ENCODE results near the gene RBMS1. TPM values are rescaled to one million over a fixed set of nuclear protein-coding genes. Genes with fewer than 3 reads are reported as not detected.

RBMS1 gene
- total and polyA plus RNA-seq, 2 of the 13 experiments (the other 11 are each of a cell fraction or from before 2014, with no cell fraction given) = 55.5 to 110 TPM

- Histone ChIP-seq H3K36me3 (replicated peaks in 1 of 2; ENCODE audit: control insufficient read depth in 1 of 2, insufficient read depth in 2 of 2, low read length in 2 of 2) (no peaks in the 10 kb centered on the region), H3K4me2 (ENCODE audit: low read depth, low read length) (no peak overlapping the region), H4K20me1 (ENCODE audit: insufficient read depth, low read length) (no peaks in the 10 kb centered on the region), H3K27ac (ENCODE audit: extremely low read length, insufficient read depth, low read length) (no peak overlapping the region), H3K9me3 (ENCODE audit: low read length) (no peaks in the 10 kb centered on the region), H3K9ac (ENCODE audit: insufficient read depth, low read depth, low read length) (no peak overlapping the region), H2AFZ (ENCODE audit: low read length) (no peak overlapping the region), H3K4me3 (replicated peaks in 1 of 3; ENCODE audit: insufficient read depth in 1 of 3, low read depth in 2 of 3, low read length in 3 of 3) (no peak overlapping the region), H3K4me1 (ENCODE audit: insufficient read depth, low read length) (no peaks in the 10 kb centered on the region), H3K27me3 (ENCODE audit: control insufficient read depth in 1 of 2, insufficient read depth in 2 of 2, low read length in 2 of 2) (no peaks in the 10 kb centered on the region; a peak in 1 of 5 replicates), H3K79me2 (ENCODE audit: insufficient read depth, low read length) (no peaks in the 10 kb centered on the region)
- no TSS peak for BruUV-seq (replicated peaks)
- no peak for ATAC-seq
- 51% methylated on average over 4 of the region's 4 CpGs for WGBS (ENCODE audit: low lambda C conversion rate)
- ChIA-PET POLR2A (no interaction called here), CTCF (ENCODE audit: low intra/inter-chr PET ratio, low total read pairs) (no interaction called here)
- no peak for FAIRE-seq
- intact Hi-C loops (cut with micrococcal nuclease; ENCODE audit: unreplicated experiment) = no loop called here
- DNase-seq (ENCODE audit: low spot score) = no peak
- TF ChIP-seq ZNF644 (CRISPR knock-in tag; IDR thresholded peaks at IDR 0.05; ENCODE audit: low read depth) (no peak), FOXP4 (CRISPR knock-in tag; IDR thresholded peaks at IDR 0.05) (no peak), CBFB (CRISPR knock-in tag; IDR thresholded peaks at IDR 0.05) (no peak)
- in situ Hi-C loops (cut with HindIII; ENCODE audit: extremely low pct_ligation_motif_present, low pct_unique_long_range_greater_than_20kb) = no loop called here
These were observed 255.2 kb downstream of the RBMS1 start for GRCh38 chr2:160238392-160238791.

GRCh38 chr2:160232905-160233475 is 260.6 kb downstream of the RBMS1 start:
- DNase-seq (ENCODE audit: low spot score) (no peak), ATAC-seq (no peak), FAIRE-seq (no peak)
- POLR2A ChIA-PET = no interaction called here
- Histone ChIP-seq H3K9me3 (ENCODE audit: low read length) (no peaks in the 10 kb centered on the region), H3K9ac (ENCODE audit: insufficient read depth, low read depth, low read length) (no peak overlapping the region), H3K27me3 (ENCODE audit: control insufficient read depth in 1 of 2, insufficient read depth in 2 of 2, low read length in 2 of 2) (no peaks in the 10 kb centered on the region; a peak in 2 of 5 replicates), H3K36me3 (replicated peaks in 1 of 2; ENCODE audit: control insufficient read depth in 1 of 2, insufficient read depth in 2 of 2, low read length in 2 of 2) (no peaks in the 10 kb centered on the region), H2AFZ (ENCODE audit: low read length) (no peak overlapping the region), H3K4me3 (replicated peaks in 1 of 3; ENCODE audit: insufficient read depth in 1 of 3, low read depth in 2 of 3, low read length in 3 of 3) (no peak overlapping the region), H3K27ac (ENCODE audit: extremely low read length, insufficient read depth, low read length) (no peak overlapping the region), H3K4me1 (ENCODE audit: insufficient read depth, low read length) (peaks cover 7% of the 10 kb centered on the region; the same call in 1 of the 2 replicates), H3K79me2 (ENCODE audit: insufficient read depth, low read length) (no peaks in the 10 kb centered on the region), H3K4me2 (ENCODE audit: low read depth, low read length) (no peak overlapping the region), H4K20me1 (ENCODE audit: insufficient read depth, low read length) (no peaks in the 10 kb centered on the region)
- intact Hi-C loops (cut with micrococcal nuclease; ENCODE audit: unreplicated experiment) = no loop called here
- in situ Hi-C loops (cut with HindIII; ENCODE audit: extremely low pct_ligation_motif_present, low pct_unique_long_range_greater_than_20kb) = no loop called here
- WGBS (ENCODE audit: low lambda C conversion rate) = 4% methylated on average over 3 of the region's 3 CpGs
- BruUV-seq (replicated peaks) = no TSS peak
- CTCF ChIA-PET (ENCODE audit: low intra/inter-chr PET ratio, low total read pairs) = no interaction called here
- TF ChIP-seq ZNF562 (CRISPR knock-in tag; IDR thresholded peaks at IDR 0.05; ENCODE audit: borderline replicate concordance) = no peak
- no peak for TF ChIP-seq ZNF878 (CRISPR knock-in tag; IDR thresholded peaks at IDR 0.05)
- no peak for TF ChIP-seq HNF1B (CRISPR knock-in tag; IDR thresholded peaks at IDR 0.05)
- no peak for TF ChIP-seq ZNF383 (CRISPR knock-in tag; IDR thresholded peaks at IDR 0.05; ENCODE audit: borderline replicate concordance)
- TF ChIP-seq ONECUT2 (CRISPR knock-in tag; IDR thresholded peaks at IDR 0.05) = no peak
- no peak for TF ChIP-seq MLLT10 (CRISPR knock-in tag; IDR thresholded peaks at IDR 0.05)
- no peak for TF ChIP-seq SNAPC2 (CRISPR knock-in tag; IDR thresholded peaks at IDR 0.05)
- TF ChIP-seq ZMYM2 (CRISPR knock-in tag; IDR thresholded peaks at IDR 0.05) = no peak
- TF ChIP-seq TBP (CRISPR knock-in tag; IDR thresholded peaks at IDR 0.05) = no peak

All from HepG2 (cell line).